Central memory CD8-positive, alpha-beta T cell (primary cell): ENCODE data around the gene NAA50.
A peak's percentile ranks its signal among the peaks of the same experiment; 100 is the strongest.

ENCODE experiments used
- ATAC-seq: fragments of 150-1000 bp; cut with Tn5 transposase; replicated peaks from 2 replicates; pipeline ENCODE4 v1.10.0; 2022; ENCODE audit warnings: mild to moderate bottlenecking, moderate FRiP score, moderate number of reproducible peaks; ENCODE audit not compliant: poor library complexity, severe bottlenecking; ENCODE audit errors: extremely low read depth
- DNase-seq, 2 donors: peaks; one replicate each; pipeline ENCODE4 v3.0.0; 2021; ENCODE audit warnings: low spot score in 2 of 2
- H3K27ac Mint-ChIP-seq: one replicate; pipeline ENCODE4 v1.8.0; 2022; ENCODE audit warnings: low read depth, mild to moderate bottlenecking, moderate library complexity, mixed read lengths
- H3K27me3 Mint-ChIP-seq: one replicate; pipeline ENCODE4 v1.8.0; 2022; ENCODE audit warnings: mixed read lengths
- H3K36me3 Mint-ChIP-seq: one replicate; pipeline ENCODE4 v1.8.0; 2022; ENCODE audit warnings: mild to moderate bottlenecking, moderate library complexity, mixed read lengths; ENCODE audit not compliant: insufficient read depth
- H3K4me1 Mint-ChIP-seq: one replicate; pipeline ENCODE4 v1.8.0; 2022; ENCODE audit warnings: mixed read lengths
- H3K4me3 Mint-ChIP-seq: one replicate; pipeline ENCODE4 v1.8.0; 2022; ENCODE audit warnings: mild to moderate bottlenecking, moderate library complexity, mixed read lengths
- H3K9me3 Mint-ChIP-seq: one replicate; pipeline ENCODE4 v1.8.0; 2022; ENCODE audit warnings: mixed read lengths

NAA50 gene

GRCh38 chr3:113745756-113746547 is at the start of gene NAA50:
NAA50 (minus strand) TSS chr3:113746249; CDS start chr3:113745949, 300 bp downstream.
- Mint-ChIP-seq H3K4me3 (peak within 1 kb of the TSS; percentile 89), H3K9me3 (no peaks in the 10 kb centered on the region), H3K36me3 (peaks cover 42% of the 10 kb centered on the region), H3K27ac (peak within 1 kb of the TSS; percentile 100), H3K27me3 (no peaks in the 10 kb centered on the region), H3K4me1 (peaks cover 67% of the 10 kb centered on the region)
- ATAC-seq, result peak; percentile 70
- peak; percentile 82 to 91 for DNase-seq

DNA sequence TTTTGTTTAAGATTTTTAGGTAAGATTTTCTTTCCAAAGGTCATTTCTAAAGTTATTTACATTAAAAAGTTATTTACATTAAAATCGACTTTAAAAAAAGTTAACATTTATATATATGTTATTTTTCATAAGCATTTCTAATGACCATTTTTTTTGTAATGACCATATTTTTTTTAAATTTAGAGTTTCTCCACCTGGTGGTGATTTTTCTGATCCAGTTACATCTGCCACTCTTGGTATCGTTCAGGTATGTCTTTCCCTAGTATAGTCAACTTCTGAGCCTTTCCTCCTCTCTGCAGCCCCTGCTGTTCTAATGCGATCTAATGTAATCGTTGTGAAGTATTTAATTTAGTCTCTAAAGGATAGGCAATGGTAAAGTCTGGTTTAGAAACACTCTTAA is 49.6 kb upstream of the NAA50 start:
- Mint-ChIP-seq H3K4me1 (no peaks in the 10 kb centered on the region), H3K36me3 (peaks cover 25% of the 10 kb centered on the region), H3K27ac (no peak overlapping the region), H3K9me3 (no peaks in the 10 kb centered on the region), H3K27me3 (no peaks in the 10 kb centered on the region), H3K4me3 (no peak overlapping the region)
- no peak for ATAC-seq
- no peak for DNase-seq

DNA sequence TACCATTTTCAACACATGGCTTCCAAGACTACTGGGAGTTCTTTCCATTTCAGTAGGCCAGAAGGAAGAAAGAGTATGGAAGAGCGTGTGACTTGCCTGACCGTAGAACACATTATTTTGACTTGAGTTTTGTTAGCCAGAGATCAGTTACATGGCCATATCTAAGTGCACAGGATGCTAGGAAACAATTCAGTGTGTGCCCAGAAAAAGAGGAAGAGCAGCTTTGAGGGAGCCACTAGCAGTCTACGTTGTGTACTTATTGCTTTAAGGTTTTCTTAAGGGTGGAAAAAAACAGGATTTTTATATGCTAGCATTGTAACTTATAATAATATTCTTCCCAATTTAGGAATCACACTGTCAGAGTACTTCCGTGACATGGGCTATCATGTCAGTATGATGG is 48.5 kb upstream of the NAA50 start:
- H3K9me3 Mint-ChIP-seq, result no peaks in the 10 kb centered on the region
- H3K4me1 Mint-ChIP-seq, result no peaks in the 10 kb centered on the region
- peak overlapping the region; percentile 46 for H3K27ac Mint-ChIP-seq
- no peaks in the 10 kb centered on the region for H3K27me3 Mint-ChIP-seq
- peaks cover 25% of the 10 kb centered on the region for H3K36me3 Mint-ChIP-seq
- ATAC-seq, result no peak
- H3K4me3 Mint-ChIP-seq, result no peak overlapping the region
- DNase-seq, result no peak

- no peaks in the 10 kb centered on the region for H3K27me3 Mint-ChIP-seq
- DNase-seq (no peak), ATAC-seq (no peak)
- peaks cover 33% of the 10 kb centered on the region for H3K36me3 Mint-ChIP-seq
- H3K27ac Mint-ChIP-seq, result no peak overlapping the region
- H3K9me3 Mint-ChIP-seq, result no peaks in the 10 kb centered on the region
- H3K4me1 Mint-ChIP-seq, result no peaks in the 10 kb centered on the region
- no peak overlapping the region for H3K4me3 Mint-ChIP-seq
Observed at GRCh38 chr3:113791381-113791780, 45.3 kb upstream of the NAA50 start.

- Mint-ChIP-seq H3K4me1 (no peaks in the 10 kb centered on the region), H3K4me3 (no peak overlapping the region), H3K9me3 (no peaks in the 10 kb centered on the region), H3K27me3 (no peaks in the 10 kb centered on the region), H3K27ac (no peak overlapping the region), H3K36me3 (peaks cover 21% of the 10 kb centered on the region)
- DNase-seq (no peak), ATAC-seq (no peak)
Observed at GRCh38 chr3:113783980-113784379, 37.9 kb upstream of the NAA50 start.

DNA sequence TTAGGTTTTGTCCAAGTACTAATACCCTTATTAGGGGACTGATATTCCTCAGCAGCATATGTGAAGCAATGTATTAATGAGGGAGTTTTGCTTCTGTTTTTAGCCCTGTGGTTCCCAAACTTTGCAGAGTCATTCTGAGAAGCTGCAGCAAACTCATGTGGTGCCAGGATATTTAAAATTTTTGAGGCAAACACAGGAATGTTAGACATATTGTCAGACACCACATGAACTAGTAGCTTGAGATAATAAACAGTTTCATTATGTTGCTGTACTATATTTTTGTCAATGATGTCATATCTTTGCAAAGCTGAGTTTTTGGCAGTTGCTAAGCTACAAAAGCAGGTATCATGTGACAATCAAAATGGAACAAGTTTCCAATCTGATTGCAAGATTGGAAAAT is 37.4 kb upstream of the NAA50 start:
- no peak overlapping the region for H3K4me3 Mint-ChIP-seq
- no peaks in the 10 kb centered on the region for H3K4me1 Mint-ChIP-seq
- H3K36me3 Mint-ChIP-seq, result peaks cover 20% of the 10 kb centered on the region
- no peaks in the 10 kb centered on the region for H3K9me3 Mint-ChIP-seq
- no peak overlapping the region for H3K27ac Mint-ChIP-seq
- DNase-seq (no peak), ATAC-seq (no peak)
- no peaks in the 10 kb centered on the region for H3K27me3 Mint-ChIP-seq

DNA sequence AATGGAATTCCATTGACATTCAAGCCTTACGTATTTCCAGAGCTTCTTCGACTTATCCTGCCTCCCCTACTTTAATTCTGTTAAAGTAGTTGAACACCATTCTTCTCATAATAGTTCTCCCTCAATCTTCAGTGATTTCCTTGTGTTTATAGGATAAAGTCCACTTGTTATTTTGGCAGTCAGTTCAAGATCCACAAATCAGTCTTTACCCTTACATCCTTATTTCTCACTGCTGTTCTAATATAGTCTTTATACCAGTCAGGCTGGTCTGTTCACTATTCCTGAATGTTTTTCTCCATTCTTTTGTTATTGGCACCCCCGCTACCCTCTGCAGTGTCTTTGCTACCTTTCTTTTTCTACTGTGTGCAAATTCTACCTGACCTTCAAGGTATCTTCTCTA is 30.5 kb upstream of the NAA50 start:
- peaks cover 20% of the 10 kb centered on the region for H3K4me1 Mint-ChIP-seq
- no peak overlapping the region for H3K4me3 Mint-ChIP-seq
- no peaks in the 10 kb centered on the region for H3K9me3 Mint-ChIP-seq
- DNase-seq (no peak), ATAC-seq (no peak)
- no peak overlapping the region for H3K27ac Mint-ChIP-seq
- H3K27me3 Mint-ChIP-seq, result no peaks in the 10 kb centered on the region
- H3K36me3 Mint-ChIP-seq, result peaks cover 8% of the 10 kb centered on the region

GRCh38 chr3:113775516-113775915 is 29.5 kb upstream of the NAA50 start:
- ATAC-seq, result no peak
- no peak overlapping the region for H3K4me3 Mint-ChIP-seq
- no peak for DNase-seq
- peaks cover 20% of the 10 kb centered on the region for H3K4me1 Mint-ChIP-seq
- no peaks in the 10 kb centered on the region for H3K9me3 Mint-ChIP-seq
- no peak overlapping the region for H3K27ac Mint-ChIP-seq
- H3K27me3 Mint-ChIP-seq, result no peaks in the 10 kb centered on the region
- H3K36me3 Mint-ChIP-seq, result peaks cover 6% of the 10 kb centered on the region

DNA sequence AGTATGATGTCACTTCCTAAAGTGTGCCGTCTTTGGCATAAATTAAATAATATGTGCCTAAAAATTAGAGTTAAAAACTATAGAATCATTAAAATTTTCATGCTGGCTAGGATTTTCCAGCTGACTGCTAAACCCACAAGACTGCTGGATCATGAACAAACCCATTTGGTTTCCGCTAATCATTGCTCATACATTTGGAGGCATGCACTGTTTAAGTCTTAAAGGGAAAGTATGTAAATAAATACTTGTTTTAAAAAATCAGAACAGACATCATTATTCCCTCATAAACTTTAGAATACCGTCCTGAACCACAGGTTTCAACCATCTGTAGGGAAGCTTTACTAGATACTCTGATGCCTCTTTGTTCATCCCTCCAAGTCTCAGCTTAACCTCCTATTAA is 27.3 kb upstream of the NAA50 start:
- peaks cover 5% of the 10 kb centered on the region for H3K36me3 Mint-ChIP-seq
- H3K27me3 Mint-ChIP-seq, result no peaks in the 10 kb centered on the region
- H3K27ac Mint-ChIP-seq, result no peak overlapping the region
- H3K4me1 Mint-ChIP-seq, result peaks cover 20% of the 10 kb centered on the region
- H3K4me3 Mint-ChIP-seq, result no peak overlapping the region
- H3K9me3 Mint-ChIP-seq, result no peaks in the 10 kb centered on the region
- ATAC-seq (no peak), DNase-seq (no peak)

DNA sequence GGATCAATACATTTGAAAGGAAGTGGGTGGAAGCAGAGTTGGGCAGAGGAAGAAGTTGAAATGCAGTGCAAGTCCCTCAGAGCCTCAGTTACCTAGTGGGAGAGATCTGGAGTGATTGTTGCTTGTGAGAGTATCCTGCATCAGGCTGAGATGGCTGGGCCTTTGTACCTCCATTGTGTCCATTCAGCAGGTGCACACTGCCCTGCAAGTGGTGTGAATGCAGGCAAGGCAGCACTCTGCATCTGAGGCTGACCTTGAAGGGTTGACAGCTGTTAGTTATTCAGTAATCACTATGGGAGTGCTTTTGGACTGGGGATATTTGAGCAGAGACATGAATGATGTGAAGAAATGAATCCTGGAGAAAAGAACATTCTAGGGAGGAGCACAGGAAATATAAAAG is 25.9 kb upstream of the NAA50 start:
- Mint-ChIP-seq H3K4me1 (peaks cover 11% of the 10 kb centered on the region), H3K27me3 (no peaks in the 10 kb centered on the region), H3K9me3 (no peaks in the 10 kb centered on the region), H3K4me3 (no peak overlapping the region), H3K36me3 (peaks cover 3% of the 10 kb centered on the region), H3K27ac (no peak overlapping the region)
- DNase-seq, result no peak
- ATAC-seq, result no peak

GRCh38 chr3:113769551-113769950 is 23.5 kb upstream of the NAA50 start:
- ATAC-seq (no peak), DNase-seq (no peak)
- Mint-ChIP-seq H3K9me3 (no peaks in the 10 kb centered on the region), H3K27me3 (no peaks in the 10 kb centered on the region), H3K36me3 (peaks cover 3% of the 10 kb centered on the region), H3K4me3 (no peak overlapping the region), H3K4me1 (peaks cover 5% of the 10 kb centered on the region), H3K27ac (no peak overlapping the region)

- Mint-ChIP-seq H3K4me1 (no peaks in the 10 kb centered on the region), H3K4me3 (no peak overlapping the region), H3K36me3 (peaks cover 3% of the 10 kb centered on the region), H3K9me3 (no peaks in the 10 kb centered on the region), H3K27ac (no peak overlapping the region), H3K27me3 (no peaks in the 10 kb centered on the region)
- no peak for DNase-seq
- no peak for ATAC-seq
Observed at GRCh38 chr3:113764698-113765097, 18.6 kb upstream of the NAA50 start.

DNA sequence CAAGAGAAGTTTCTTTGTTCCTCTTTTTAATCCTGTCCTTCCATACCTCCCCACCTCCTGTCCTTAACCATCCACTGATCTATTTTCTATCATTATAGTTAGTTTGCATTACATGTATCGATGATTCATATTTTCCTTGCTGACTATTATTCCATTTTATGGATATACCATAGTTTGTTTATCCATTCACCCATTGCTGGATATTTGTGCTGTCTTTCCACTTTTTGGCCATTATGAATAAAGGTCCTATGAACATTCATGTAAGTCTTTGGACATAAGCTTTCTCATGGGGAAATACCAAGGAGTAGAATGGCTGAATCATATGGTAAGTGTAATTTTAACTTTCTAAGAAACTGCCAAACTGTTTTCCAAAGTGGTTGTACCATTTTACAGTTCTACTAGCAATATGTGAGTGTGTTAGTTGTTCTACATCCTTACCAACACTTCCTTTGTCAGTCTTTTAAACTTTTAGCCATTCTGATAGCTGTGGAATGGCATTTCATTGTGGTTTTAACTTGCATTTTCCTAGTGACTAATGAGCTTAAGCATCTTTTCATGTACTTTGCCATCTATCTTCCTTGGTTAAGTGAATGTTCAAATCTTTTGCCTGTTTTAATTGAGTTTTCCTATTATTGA is 12.5 kb upstream of the NAA50 start:
- Mint-ChIP-seq H3K9me3 (no peaks in the 10 kb centered on the region), H3K4me3 (no peak overlapping the region), H3K27ac (no peak overlapping the region), H3K4me1 (peaks cover 5% of the 10 kb centered on the region), H3K36me3 (no peaks in the 10 kb centered on the region), H3K27me3 (no peaks in the 10 kb centered on the region)
- ATAC-seq (no peak), DNase-seq (no peak)
